GM12891 (cell line): ENCODE measurements around the gene ANAPC7.

ENCODE experiments used
- POLR2A ChIP-seq: IDR thresholded peaks from 2 replicates; pipeline ENCODE4 v1.6.1; 2011; ENCODE audit warnings: low read depth, low read length, control low read depth
- TAF1 ChIP-seq: IDR thresholded peaks from 2 replicates; pipeline ENCODE4 v1.6.1; 2011; ENCODE audit warnings: low read depth, low read length, control low read depth

DNA sequence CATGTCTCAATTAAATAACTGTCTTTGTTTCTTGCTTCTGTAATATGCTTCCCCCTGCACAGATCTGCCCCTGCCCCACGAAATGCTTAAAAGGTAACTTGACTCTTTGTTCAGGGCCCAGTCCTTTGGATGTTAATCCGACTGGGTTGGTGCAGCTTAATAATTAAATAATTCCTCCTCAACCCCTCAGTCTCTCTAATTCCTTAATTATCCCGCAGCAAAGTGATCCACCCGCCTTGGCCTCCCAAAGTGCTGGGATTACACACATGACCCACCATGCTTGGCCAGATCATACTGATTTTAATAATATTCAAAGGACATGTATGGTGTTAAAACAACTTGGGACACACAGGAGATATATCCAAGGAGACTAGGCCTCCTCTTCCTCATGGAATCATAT, 18.2 kb upstream of the ANAPC7 start:
- TF ChIP-seq TAF1, result no peak
- no peak for TF ChIP-seq POLR2A
